Measurements from ENCODE around the gene FOXO3. TPM values are rescaled to one million over a fixed set of nuclear protein-coding genes. Genes with fewer than 3 reads are reported as not detected.
A peak's percentile ranks its signal among the peaks of the same experiment; 100 is the strongest.

FOXO3 gene
- total and polyA plus RNA-seq, 8 donors = 50.0 to 71.1 (median 63.1) TPM

DNA sequence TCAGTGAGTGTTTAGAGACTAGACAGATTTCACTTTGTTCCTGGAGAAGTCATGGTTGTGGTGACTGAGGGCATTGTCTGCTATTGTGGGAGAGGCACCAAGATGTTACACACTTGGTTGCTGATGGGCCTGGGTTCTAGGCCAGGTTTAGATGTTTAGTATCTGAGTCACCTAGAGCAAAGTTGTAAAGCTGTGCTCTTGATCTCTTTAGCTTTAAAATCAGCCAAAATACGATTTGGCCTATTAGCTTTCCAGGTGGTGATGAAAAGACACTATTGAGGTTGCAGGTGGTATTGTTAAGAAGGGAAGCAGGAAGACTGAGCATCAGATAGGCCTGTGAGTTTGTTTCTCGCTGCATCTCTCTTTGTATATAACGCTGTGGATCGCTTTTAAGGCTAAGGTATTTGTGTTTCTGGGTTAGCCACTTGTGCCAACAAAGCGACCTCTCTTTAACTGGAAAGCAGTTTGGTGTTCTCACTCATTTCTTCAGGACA is 48.6 kb downstream of the FOXO3 start:
- intact Hi-C loops (cut with DNase I) = no loop called here
- Histone ChIP-seq H3K36me3 (no peaks in the 10 kb centered on the region), H3K27ac (no peak overlapping the region), H3K9me3 (peaks cover 0 to 6% of the 10 kb centered on the region in 2 donors), H3K4me1 (peaks cover 21 to 52% of the 10 kb centered on the region in 2 donors), H3K27me3 (no peaks in the 10 kb centered on the region), H3K4me3 (no peak overlapping the region)
- DNase-seq = no peak
- ATAC-seq = peak; percentile 39
- TF ChIP-seq, protein P1, sequence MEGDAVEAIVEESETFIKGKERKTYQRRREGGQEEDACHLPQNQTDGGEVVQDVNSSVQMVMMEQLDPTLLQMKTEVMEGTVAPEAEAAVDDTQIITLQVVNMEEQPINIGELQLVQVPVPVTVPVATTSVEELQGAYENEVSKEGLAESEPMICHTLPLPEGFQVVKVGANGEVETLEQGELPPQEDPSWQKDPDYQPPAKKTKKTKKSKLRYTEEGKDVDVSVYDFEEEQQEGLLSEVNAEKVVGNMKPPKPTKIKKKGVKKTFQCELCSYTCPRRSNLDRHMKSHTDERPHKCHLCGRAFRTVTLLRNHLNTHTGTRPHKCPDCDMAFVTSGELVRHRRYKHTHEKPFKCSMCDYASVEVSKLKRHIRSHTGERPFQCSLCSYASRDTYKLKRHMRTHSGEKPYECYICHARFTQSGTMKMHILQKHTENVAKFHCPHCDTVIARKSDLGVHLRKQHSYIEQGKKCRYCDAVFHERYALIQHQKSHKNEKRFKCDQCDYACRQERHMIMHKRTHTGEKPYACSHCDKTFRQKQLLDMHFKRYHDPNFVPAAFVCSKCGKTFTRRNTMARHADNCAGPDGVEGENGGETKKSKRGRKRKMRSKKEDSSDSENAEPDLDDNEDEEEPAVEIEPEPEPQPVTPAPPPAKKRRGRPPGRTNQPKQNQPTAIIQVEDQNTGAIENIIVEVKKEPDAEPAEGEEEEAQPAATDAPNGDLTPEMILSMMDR (IDR thresholded peaks at IDR 0.05) = no peak

DNA sequence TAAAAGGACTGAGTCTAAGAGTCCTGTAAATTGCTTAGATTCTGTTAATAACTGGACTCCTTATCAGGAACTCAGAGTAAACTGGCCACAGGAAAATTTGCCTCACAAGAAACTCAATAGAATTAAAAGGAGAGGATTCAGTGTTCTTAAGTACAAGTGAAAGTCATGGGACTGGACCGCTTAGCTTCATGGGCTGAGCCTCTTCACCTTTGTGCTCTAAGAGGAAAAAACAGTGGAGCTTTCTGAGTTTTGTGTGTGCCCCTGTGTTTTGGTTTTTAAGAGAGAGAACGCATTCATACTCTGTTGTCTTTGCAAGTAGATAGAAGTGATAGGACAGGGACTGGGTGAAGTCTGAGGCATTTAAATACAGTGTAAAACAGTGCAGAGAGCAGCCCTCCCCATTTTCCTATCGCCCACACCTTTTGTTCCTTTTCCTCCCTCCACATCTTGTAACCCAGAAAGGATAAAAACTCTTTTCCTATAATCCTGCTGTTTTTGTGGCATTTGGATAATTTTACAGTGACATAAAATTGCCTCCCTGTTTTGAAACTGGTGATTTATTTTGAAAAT is 49.6 kb downstream of the FOXO3 start:
- Histone ChIP-seq H3K9me3 (peaks cover 0 to 6% of the 10 kb centered on the region in 2 donors), H3K27me3 (no peaks in the 10 kb centered on the region), H3K4me1 (peaks cover 21 to 52% of the 10 kb centered on the region in 2 donors), H3K36me3 (no peaks in the 10 kb centered on the region), H3K4me3 (no peak overlapping the region), H3K27ac (no peak overlapping the region)
- TF ChIP-seq, protein P1 (IDR thresholded peaks at IDR 0.05) = no peak
- DNase-seq = no peak
- intact Hi-C loops (cut with DNase I) = no loop called here
- ATAC-seq = peak; percentile 47

DNA sequence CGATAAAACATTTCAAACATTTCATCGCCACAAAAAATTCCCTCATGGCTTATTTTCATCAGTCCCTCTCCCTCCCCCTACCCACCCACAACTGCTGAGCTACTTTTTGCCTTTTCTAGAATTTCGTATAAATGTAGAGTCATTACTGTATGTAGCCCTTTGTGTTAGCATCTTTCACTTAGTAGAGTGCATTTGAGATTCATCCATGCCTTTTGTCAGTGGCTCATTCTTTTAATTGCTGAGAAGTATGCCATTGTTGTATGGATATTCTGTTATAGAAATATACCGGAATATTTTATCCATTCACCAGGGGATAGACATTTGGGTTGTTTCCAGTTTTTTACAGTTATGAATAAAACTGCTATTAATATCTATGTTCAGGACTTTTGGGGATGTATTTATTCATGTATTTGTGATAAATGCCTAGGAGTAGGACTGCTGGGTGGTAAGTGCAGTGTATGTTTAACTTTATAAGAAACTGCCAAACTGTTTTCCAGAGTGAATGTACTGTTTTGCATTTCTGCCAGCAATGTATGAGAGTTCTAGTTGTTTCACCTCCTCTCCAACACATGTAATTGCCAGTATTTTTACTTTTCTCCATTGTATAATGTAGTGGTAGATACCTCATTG is 50.4 kb downstream of the FOXO3 start:
- no peak overlapping the region for H3K4me3 ChIP-seq
- intact Hi-C loops (cut with DNase I) = no loop called here
- ATAC-seq (no peak), DNase-seq (no peak)
- H3K9me3 ChIP-seq = peaks cover 0 to 6% of the 10 kb centered on the region in 2 donors
- TF ChIP-seq, protein P1 (IDR thresholded peaks at IDR 0.05) = no peak
- no peaks in the 10 kb centered on the region for H3K36me3 ChIP-seq
- H3K27ac ChIP-seq = no peak overlapping the region
- no peaks in the 10 kb centered on the region for H3K27me3 ChIP-seq
- H3K4me1 ChIP-seq = peaks cover 21 to 57% of the 10 kb centered on the region in 2 donors

DNA sequence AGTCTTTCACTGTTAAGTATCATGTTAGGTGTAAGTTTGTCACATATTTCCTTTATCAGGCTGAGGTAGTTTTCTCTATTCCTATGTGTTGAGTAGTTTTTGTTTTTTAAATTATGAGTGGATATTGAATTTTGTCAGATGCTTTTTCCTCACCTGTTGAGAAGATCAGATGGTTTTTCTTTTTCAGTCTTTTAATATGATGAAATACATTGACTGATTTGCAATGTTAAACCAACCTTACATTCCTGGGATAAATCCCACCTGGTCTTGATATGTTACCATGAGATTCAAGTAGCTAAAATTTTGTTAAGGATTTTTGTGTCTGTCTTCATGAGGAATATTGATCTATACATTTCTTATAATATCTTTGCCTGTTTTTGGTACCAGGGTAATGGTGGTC is 52.1 kb downstream of the FOXO3 start:
- no peak overlapping the region for H3K27ac ChIP-seq
- peaks cover 0 to 6% of the 10 kb centered on the region in 2 donors for H3K9me3 ChIP-seq
- peaks cover 30 to 63% of the 10 kb centered on the region in 2 donors for H3K4me1 ChIP-seq
- ATAC-seq = no peak
- H3K36me3 ChIP-seq = no peaks in the 10 kb centered on the region
- no peaks in the 10 kb centered on the region for H3K27me3 ChIP-seq
- no peak for DNase-seq
- intact Hi-C loops (cut with DNase I) = no loop called here
- TF ChIP-seq, protein P1 (IDR thresholded peaks at IDR 0.05) = no peak
- no peak overlapping the region for H3K4me3 ChIP-seq

DNA sequence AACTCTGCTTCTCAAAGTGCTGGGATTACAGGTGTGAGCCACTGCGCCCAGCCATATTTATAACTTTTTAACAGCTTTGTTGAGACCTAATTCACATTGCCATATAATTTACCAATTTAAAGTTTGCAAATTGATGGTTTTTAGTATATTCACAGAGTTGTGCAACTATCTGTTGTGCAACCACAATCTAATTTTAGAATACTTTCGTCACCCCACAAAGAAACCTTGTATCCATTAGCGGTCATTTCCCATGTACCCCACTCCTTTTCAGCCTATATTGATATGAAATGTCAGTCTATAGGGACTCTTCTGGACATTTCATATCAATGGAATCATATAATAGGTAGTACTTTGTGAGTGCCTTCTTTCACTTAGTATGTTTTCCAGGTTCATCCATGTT is 55.8 kb downstream of the FOXO3 start:
- Histone ChIP-seq H3K27ac (peak overlapping the region in 1 of 2 donors; percentile 1), H3K4me3 (no peak overlapping the region), H3K9me3 (peaks cover 0 to 6% of the 10 kb centered on the region in 2 donors), H3K27me3 (no peaks in the 10 kb centered on the region), H3K36me3 (no peaks in the 10 kb centered on the region), H3K4me1 (peaks cover 35 to 63% of the 10 kb centered on the region in 2 donors)
- ATAC-seq = peak; percentile 18
- peak in 1 of 4 donors; percentile 49 for DNase-seq
- intact Hi-C loops (cut with DNase I) = no loop called here
- TF ChIP-seq, protein P1 (IDR thresholded peaks at IDR 0.05) = no peak

All from left lung (tissue), 10 donors.